GM21367 (cell line): Measurements from ENCODE around the gene GLI3.

Source experiments
- ATAC-seq: cut with Tn5 transposase; IDR thresholded peaks from one replicate; pipeline ENCODE4 v1.9.1; 2021; ENCODE audit not compliant: unreplicated experiment

GLI3 gene

DNA sequence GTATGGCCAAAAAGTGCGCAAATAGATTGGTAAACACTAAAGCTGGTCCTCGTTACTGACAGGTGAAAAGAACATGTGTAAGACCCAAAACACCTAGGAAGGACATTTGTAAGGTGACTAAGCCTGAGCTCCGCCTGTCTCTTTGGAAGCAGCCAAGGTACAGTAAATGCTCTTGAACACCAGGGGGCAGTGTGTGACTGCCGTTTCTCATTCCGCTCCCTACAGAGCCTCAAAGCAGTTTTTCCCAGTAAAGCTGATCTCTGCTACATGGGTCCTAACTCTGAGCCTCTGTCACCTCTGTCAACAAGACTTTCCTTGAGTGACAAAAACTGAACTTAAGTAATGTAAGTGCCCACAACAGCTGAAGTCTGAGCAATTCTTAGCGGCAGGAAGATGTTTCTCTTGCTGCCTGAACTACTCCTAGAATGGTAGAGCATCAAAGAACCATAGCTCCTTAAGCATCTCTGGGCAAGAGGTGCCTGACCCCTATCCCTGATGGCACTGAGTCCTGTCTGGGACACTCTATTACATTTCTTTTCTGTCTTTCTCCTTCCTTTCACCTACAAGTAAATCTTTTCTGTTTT is 296.2 kb downstream of the GLI3 start:
- peak; percentile 75 for ATAC-seq

DNA sequence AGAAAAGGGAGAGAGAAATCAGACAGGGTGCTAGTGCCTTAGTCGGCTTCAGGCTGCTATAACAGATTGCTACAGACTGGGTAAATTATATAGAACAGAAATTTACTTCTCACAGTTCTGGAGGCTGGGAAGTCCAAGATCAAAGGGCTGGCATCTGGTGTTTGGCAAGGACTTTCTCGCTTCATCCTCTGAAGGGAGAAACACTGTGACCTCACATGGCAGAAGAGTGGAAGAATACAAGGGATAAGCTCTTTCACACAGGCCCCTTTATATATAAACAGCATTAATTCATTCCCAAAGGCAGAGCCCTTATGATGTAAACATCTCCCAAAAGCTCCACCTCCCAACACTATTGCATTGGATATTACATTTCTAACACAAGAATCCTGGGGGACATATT is 298.6 kb downstream of the GLI3 start:
- no peak for ATAC-seq

DNA sequence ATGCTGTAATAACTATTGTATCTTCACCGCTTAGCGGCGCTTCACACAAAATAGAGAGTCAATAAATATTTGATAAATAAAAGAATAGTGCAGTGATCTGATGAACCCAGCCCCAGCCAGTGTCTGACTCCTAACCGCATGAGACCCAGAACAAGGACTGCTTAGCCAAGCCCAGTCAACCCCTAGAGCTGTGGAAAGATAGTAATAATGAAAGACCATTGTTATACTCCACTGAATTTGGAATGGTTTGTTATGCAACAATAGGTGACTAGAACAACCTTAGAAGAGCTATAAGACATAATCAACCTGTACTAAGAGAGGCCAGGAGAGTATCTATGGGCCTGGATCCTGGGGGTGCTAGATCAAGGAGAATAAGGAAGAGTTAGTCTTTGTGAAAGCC is 303.6 kb downstream of the GLI3 start:
- ATAC-seq: no peak

DNA sequence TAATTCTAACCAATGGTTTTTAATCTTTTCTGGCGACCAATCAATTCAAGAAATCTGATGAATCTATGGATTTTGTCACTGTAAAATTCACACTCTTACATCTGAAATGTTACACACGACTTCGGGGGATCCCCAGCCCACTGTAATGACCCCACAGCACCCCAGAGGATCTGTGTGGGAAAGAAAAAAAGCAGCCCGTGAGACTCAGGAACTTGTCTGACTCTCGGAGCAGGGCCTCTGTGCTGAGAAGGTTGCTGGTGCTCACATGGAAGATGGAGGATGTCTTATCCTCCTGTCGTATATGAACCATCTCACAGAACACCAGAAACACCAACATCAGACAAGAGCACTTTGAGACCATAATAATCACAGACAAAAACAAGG is 305.8 kb downstream of the GLI3 start:
- ATAC-seq: no peak

DNA sequence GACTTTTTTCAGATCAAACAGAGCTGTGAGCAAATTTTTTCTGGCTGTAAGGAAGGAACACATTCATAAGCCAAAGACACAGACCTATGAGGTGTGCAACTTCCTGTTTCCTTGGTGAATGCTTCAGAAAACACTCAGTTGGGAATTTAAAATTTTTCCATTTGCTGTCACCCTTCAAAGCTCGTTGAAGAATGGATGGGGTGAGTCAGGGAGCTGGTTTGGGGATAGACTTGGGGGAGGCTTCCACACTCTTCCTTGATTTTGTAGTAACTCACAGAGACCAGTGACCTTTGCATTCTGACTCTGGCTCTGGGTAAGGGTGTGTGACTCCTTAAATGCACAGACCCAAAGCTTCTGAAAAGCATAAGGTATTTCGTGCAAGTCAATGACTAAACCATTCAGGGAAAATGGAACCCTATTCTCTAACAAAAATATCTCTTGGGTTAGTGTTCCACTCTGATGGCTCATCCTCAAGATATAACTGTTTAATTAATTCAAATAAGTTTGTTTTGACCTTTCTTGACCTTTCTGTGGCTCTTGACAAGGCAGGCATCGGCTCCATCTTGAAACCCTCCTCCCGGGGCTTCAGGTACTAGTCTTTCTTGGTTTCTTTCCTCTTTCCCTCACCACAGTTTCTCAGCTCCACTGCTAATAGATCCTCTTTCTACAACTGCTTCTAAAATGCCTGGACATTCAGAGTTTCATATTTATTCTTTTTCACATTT is 306.3 kb downstream of the GLI3 start:
- no peak for ATAC-seq

DNA sequence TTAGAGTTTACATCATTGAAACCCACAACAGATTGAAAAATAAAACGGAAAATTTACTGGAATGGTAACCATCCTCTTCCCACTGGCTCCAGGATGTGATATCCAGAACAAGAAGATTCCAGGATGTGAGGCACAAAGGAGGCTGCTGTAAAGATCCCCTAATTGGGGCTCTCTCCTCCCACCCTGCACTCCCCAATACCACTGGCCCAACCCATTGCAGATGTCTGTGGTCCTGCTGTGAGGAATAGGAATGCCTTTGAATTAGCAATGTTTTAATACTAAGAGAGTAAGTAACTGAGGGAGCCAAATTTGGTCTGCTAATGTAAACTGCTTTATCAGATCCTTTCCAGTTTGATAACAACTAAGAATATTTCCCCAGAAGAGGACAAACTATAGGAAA is 308.2 kb downstream of the GLI3 start:
- no peak for ATAC-seq

DNA sequence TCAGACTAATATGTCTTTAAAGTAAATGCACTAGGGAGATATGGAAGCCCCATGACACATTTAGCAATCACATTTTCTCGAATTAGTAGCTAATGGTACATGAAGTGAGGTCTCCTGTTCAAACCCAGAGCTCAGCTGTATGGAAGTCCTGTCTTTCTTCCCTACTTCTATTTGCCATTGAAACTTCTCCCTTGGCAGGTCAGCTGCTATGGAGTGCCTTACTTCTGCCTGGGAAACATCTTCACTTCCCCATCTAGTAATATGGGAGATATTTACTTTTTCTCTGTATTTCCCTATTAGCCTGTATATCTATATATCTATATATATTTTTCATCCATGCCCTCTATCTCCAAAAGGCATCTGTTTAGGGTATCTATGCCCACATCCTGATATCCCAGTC is 308.8 kb downstream of the GLI3 start:
- no peak for ATAC-seq

DNA sequence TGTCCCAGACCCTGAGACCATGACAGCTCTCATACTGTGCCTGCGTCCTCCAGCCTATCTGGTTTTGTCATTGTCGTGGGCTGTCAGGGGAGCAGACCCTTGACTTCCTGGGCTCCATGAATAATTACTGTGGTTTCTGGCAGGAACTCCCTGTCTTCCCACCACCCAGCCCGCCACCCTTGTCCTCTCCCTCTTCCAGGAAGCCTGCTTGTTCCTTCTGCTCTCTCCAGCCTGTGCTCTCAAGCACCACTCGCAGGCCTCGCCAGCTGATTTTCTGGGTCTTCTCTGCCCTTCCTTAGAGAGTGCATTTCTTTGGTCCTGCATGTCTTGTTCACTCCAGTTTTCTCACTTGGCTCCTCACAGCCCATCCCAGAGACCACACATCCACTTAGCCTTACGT is 309.6 kb downstream of the GLI3 start:
- no peak for ATAC-seq

DNA sequence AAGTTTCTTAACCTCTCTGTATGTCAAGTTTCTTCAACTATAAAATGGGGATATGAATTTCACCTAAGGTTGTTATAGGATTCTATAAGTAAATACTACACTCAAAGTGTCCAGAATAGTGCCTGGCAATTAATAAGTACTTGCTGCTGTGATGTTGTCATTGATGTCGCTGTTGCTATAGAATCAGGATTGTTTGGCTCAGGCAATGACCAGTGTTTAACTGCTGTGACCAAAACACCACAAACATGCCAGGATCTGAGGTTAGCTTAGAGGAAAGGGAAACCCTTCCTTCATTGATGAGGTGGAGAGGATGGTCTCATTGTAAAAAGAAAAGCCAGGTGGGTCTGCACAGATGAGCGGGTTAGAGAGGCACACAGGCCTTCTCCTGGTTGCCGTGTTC is 311.1 kb downstream of the GLI3 start:
- ATAC-seq: no peak

DNA sequence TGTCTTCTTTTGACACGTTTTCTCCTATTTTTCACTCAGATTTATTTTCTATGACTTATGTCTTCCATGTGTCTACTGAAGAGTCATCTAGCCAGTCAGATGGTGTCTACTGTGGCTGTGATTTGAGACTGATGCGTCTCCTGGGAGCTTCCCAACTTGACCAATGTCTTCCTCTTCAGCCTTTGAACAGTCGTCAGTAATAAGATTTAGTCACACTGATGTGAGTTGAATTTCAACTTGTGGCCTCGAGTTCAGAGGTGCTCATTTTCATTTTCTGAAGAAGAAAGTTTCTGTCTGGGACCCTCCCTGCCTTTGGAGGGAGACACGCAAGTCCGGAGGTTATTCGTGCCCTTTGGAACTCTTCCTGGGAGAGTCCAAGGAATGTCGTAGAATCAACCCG is 312.2 kb downstream of the GLI3 start:
- ATAC-seq: no peak

DNA sequence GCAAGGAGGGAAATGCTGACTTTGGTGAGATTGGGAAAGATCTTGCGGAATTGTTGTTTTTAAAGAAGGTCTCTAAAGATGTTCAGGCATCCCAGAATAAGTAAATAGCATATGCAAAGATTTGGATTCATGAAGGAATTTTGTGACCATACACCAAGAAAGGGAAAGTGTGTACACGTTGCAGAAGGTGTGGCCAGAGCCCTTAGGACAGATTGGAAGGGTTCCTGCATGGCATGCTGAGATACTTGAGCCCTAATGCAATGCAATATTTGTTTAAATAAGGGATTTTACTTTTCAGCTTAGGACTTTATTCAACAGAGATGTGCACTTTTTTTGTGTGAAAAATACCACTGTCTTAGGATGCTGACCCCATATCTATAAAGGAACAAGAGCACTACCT is 314.6 kb downstream of the GLI3 start:
- no peak for ATAC-seq

DNA sequence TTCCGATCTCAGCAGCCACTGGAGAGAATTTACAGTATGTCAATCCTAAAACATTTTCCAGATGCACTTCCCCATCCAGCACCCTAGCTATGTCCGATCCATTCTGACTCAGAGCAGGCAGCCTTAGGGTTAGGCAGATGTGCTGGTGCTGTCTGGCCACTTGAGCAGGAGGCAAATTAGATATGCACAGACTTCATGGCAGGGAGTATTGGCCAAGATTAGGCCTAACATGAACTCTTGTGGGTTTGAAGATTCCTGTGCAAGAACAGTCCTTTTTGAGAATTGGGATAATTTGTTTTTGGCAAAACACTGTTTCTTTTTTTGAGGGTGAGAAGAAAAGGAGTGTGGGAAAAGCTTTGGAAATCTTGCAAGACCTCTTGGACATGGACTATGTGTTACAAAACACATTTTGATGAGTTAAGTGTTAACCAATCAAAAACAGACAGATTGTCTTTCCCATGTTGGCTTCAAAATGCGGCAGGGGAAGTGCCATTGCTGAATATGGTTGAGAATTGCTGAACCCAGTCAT is 315.5 kb downstream of the GLI3 start:
- ATAC-seq: no peak

DNA sequence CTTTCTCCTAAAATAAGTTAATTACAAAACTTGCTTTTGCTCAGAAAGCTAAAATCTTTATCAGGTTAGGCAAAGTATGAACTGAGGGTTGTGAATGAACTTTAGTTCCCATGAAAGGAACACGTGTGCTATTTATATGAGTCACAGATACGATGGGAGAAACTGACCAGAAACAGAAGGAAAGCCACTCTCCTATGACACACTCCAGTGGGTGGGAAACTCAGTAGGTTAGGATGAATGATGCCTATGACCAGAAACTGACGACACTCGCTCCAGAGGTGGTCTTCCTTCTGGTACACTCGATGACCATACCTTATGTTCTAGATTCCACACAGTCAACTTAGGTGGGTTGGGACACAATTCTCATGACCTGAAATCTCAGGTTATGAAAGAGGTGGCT is 318.4 kb downstream of the GLI3 start:
- no peak for ATAC-seq

DNA sequence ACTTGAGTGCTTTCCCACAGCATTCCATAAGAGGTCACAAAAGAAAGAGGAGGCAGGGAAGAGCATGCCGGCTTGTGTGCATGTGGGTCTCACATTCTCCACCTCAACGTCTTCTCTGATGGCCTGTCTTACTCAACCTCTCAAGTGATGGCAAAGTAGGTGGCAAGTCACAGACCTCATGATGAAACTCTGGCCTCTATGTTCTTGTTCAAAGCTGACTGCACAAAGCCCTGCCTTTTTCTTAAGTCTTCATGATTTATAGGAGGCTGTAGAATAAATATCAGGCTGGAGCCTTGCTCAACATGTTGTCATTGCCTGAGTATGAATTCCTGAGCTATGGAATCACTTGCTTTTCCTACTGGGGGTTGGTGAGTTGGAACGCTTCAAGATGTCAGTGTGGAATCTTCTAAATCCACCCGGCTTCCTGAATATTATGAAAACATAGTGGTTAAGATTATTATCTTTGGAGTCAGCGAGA is 320.5 kb downstream of the GLI3 start:
- ATAC-seq: no peak

DNA sequence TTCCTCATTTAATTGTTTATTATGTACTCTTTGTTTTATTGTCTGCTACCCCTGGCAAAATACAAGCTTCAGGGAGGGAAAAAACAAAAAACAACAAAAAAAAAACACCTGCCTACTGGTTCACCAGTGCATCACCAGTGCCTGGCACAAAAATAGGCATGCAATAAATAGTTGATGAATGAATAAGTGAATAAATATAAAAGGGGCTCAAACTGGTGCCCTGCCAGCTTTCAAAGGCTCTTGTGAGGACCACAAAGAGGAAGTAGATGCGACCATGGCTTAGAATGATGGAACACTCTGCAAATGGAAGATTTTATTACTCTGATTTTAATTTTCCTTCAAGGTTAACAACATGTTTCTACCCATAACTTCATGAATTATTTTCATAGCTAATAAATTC is 321.1 kb downstream of the GLI3 start:
- ATAC-seq: no peak

DNA sequence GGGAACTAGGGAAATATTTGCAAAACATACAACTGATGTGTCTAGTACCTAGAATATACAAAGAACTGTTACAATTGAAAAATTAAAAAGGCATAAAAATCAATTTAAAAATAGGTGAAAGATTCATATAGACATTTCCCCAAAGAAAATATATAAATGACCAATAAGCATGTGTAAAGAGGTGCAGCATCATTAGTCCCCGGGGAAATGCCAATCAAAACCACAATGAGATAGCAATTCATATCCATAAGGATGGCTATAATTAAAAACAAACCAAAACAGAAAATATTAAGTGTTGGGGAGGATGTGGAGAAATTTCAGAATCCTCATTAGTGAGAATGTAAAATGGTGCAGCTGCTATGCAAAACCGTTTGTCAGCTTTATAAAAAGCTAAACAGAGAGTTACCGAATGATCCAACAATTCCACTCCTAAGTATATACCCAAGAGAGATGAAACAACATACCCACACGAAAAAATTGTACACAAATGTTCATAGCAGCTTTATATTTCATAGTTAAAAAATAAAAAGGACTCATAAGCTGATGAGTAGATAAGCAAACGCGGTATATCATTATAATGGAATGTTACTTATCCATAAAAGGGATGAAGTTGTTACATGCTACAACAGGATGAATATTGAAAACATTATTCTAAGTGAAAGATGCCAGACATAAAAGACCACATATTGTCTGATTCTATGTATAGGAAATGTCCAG is 324.0 kb downstream of the GLI3 start:
- no peak for ATAC-seq

DNA sequence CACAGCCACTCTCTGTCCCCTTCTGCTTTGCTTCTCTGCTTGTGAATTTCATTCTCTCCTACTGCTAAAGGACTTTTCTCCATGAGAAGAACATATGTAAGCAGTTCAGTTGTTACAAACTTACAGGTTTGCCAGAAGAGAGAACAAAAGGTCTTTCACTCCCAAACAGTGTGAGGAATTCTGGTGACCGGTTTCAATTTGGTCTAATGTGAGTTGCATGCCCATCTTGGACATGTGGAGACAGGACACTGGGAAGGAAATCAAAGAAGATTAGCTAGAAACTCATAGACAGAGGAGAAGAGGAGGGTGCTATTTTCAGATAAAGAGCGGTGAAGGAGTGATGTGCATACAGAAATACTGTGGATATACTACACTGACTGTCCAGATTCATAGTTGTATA is 324.6 kb downstream of the GLI3 start:
- no peak for ATAC-seq

DNA sequence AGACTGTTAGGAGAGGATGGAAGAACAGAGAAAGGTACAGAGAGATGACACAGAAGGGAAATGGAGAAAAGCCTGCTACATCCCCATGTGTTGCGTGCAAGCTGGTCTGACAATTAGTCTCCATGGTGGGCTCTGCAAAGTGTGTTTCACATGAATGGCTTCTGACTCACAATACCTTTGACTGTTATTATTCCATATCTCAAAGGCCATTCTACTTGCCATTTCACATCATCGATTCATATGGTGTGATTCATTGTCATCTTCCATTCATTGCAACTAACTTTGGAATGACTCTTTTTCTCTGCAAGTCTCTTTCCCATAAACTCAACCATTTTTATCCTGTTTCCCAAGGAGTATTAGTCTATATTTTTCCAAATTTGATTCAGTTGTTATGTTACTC is 325.2 kb downstream of the GLI3 start:
- ATAC-seq: no peak
